ENCODE results near the gene MTMR2.

MTMR2 gene

GRCh38 chr11:95853138-95853537, 70.8 kb downstream of the MTMR2 start:
- no peak for DNase-seq (ENCODE audit: low read depth in 2 of 2)
- no peak for TF ChIP-seq CTCF (IDR thresholded peaks at IDR 0.05; ENCODE audit: low read depth, low read length)
- H3K4me3 ChIP-seq (replicated peaks in 1 of 2; ENCODE audit: low read depth in 2 of 2, low read length in 2 of 2): no peak overlapping the region

- TF ChIP-seq CTCF (IDR thresholded peaks at IDR 0.05; ENCODE audit: low read depth, low read length): no peak
These were observed 73.8 kb downstream of the MTMR2 start for GRCh38 chr11:95850137-95850536.

GRCh38 chr11:95849087-95849825, 74.7 kb downstream of the MTMR2 start:
- H3K4me3 ChIP-seq (replicated peaks in 1 of 2; ENCODE audit: low read depth in 2 of 2, low read length in 2 of 2): no peak overlapping the region
- peak; percentile 85 to 89 for DNase-seq (ENCODE audit: low read depth in 2 of 2)
- TF ChIP-seq CTCF (IDR thresholded peaks at IDR 0.05; ENCODE audit: low read depth, low read length): peak; percentile 55

More at GRCh38 chr11:95850137-95850536, 73.8 kb downstream of the MTMR2 start:
- no peak overlapping the region for H3K4me3 ChIP-seq (replicated peaks in 1 of 2; ENCODE audit: low read depth in 2 of 2, low read length in 2 of 2)
- DNase-seq (ENCODE audit: low read depth in 2 of 2): peak in 1 of 2 donors; percentile 40

- no peak for DNase-seq (ENCODE audit: low read depth in 2 of 2)
- H3K4me3 ChIP-seq (replicated peaks in 1 of 2; ENCODE audit: low read depth in 2 of 2, low read length in 2 of 2): no peak overlapping the region
- TF ChIP-seq CTCF (IDR thresholded peaks at IDR 0.05; ENCODE audit: low read depth, low read length): no peak
These were observed 78.7 kb downstream of the MTMR2 start for GRCh38 chr11:95845167-95845566.

GRCh38 chr11:95835768-95836488, 88.0 kb downstream of the MTMR2 start:
- peak; percentile 90 for TF ChIP-seq CTCF (IDR thresholded peaks at IDR 0.05; ENCODE audit: low read depth, low read length)

GRCh38 chr11:95835351-95835750, 88.6 kb downstream of the MTMR2 start:
- DNase-seq (ENCODE audit: low read depth in 2 of 2): peak in 1 of 2 donors; percentile 6
- TF ChIP-seq CTCF (IDR thresholded peaks at IDR 0.05; ENCODE audit: low read depth, low read length): no peak
- H3K4me3 ChIP-seq (replicated peaks in 1 of 2; ENCODE audit: low read depth in 2 of 2, low read length in 2 of 2): no peak overlapping the region

More at GRCh38 chr11:95835768-95836488, 88.0 kb downstream of the MTMR2 start:
- DNase-seq (ENCODE audit: low read depth in 2 of 2): peak; percentile 92 to 94
- no peak overlapping the region for H3K4me3 ChIP-seq (replicated peaks in 1 of 2; ENCODE audit: low read depth in 2 of 2, low read length in 2 of 2)
